Calu3 (cell line): ENCODE measurements around the gene RANBP17. TPM values are rescaled to one million over a fixed set of nuclear protein-coding genes. Genes with fewer than 3 reads are reported as not detected.
"Not testable (repeated sequence)": the region's sequence is repeated elsewhere in the genome, so short reads cannot be mapped to it uniquely, and the experiment has no call there.

Source experiments
- BruUV-seq: library from RNA; stranded (reverse); fragments of 400-500 nt; replicated peaks from 2 replicates; lab custom pipeline; 2021; lab: Mats Ljungman, UMichigan
- CTCF ChIA-PET: fragments of 300-600 bp; sonication (Branson Sonifier 250); formaldehyde crosslinking; loops from one replicate; lab custom pipeline; 2022; ENCODE audit warnings: antibody characterized with exemption; lab: Charles Lee
- DNase-seq: peaks from one replicate; pipeline ENCODE4 v3.0.0; 2022
- H3K27ac Mint-ChIP-seq: one replicate; pipeline ENCODE4 v1.8.0; 2022; ENCODE audit warnings: mixed read lengths; ENCODE audit not compliant: unreplicated experiment
- H3K27me3 Mint-ChIP-seq: one replicate; pipeline ENCODE4 v1.8.0; 2022; ENCODE audit warnings: mixed read lengths; ENCODE audit not compliant: unreplicated experiment
- H3K36me3 Mint-ChIP-seq: one replicate; pipeline ENCODE4 v1.8.0; 2022; ENCODE audit warnings: mild to moderate bottlenecking, moderate library complexity, mixed read lengths; ENCODE audit not compliant: insufficient read depth, unreplicated experiment
- H3K4me1 Mint-ChIP-seq: one replicate; pipeline ENCODE4 v1.8.0; 2022; ENCODE audit warnings: mild to moderate bottlenecking, low read depth, mixed read lengths; ENCODE audit not compliant: unreplicated experiment
- H3K4me3 Mint-ChIP-seq: one replicate; pipeline ENCODE4 v1.8.0; 2022; ENCODE audit warnings: mild to moderate bottlenecking, low read depth, moderate library complexity, mixed read lengths; ENCODE audit not compliant: unreplicated experiment
- H3K9me3 Mint-ChIP-seq: one replicate; pipeline ENCODE4 v1.8.0; 2022; ENCODE audit warnings: low read depth, mixed read lengths; ENCODE audit not compliant: unreplicated experiment
- CTCF ChIP-seq: fragments of 200-600 bp; IDR thresholded peaks from one replicate; pipeline ENCODE4 v1.8.0; 2022; ENCODE audit warnings: antibody characterized with exemption; ENCODE audit not compliant: unreplicated experiment
- intact Hi-C: fragments of 100-400 bp; cut with micrococcal nuclease; formaldehyde crosslinking; loops from one replicate; pipeline ENCODE4 v1.10.0; 2022; ENCODE audit not compliant: unreplicated experiment
- total RNA-seq: library from RNA; stranded (reverse); gene quantifications from 2 replicates; pipeline ENCODE4 v1.2.3, GENCODE V29; 2022

RANBP17 gene
- total RNA-seq, 1 experiment from 2014 or later, result 117 TPM

GRCh38 chr5:171295801-171296200 lies 434.0 kb downstream of the RANBP17 start:
- intact Hi-C loops, result no loop called here
- Mint-ChIP-seq H3K36me3 (no peaks in the 10 kb centered on the region), H3K27me3 (no peaks in the 10 kb centered on the region), H3K27ac (peak overlapping the region; percentile 57), H3K4me3 (no peak overlapping the region), H3K4me1 (peaks cover 15% of the 10 kb centered on the region), H3K9me3 (no peaks in the 10 kb centered on the region)
- peak; percentile 63 for DNase-seq
- BruUV-seq, result no TSS peak
- CTCF ChIA-PET, result interaction anchor here (1.1 to 1.2 kb wide), 2 partner anchors 14 to 46 kb away, joined by 3 read pairs; no protein-coding TSS in a partner anchor
- no peak for TF ChIP-seq CTCF

- H3K36me3 Mint-ChIP-seq, CTCF ChIA-PET, intact Hi-C loops, H3K27me3 Mint-ChIP-seq, H3K9me3 Mint-ChIP-seq, H3K27ac Mint-ChIP-seq, BruUV-seq, DNase-seq, H3K4me3 Mint-ChIP-seq: not testable (repeated sequence)
- H3K4me1 Mint-ChIP-seq, result peaks cover 15% of the 10 kb centered on the region
Measured at GRCh38 chr5:171297941-171298340, 436.1 kb downstream of the RANBP17 start.

GRCh38 chr5:171299228-171299627 lies 437.4 kb downstream of the RANBP17 start:
- Mint-ChIP-seq H3K4me3 (no peak overlapping the region), H3K27me3 (no peaks in the 10 kb centered on the region), H3K9me3 (no peaks in the 10 kb centered on the region), H3K4me1 (peaks cover 15% of the 10 kb centered on the region), H3K36me3 (no peaks in the 10 kb centered on the region), H3K27ac (no peak overlapping the region)
- DNase-seq, result no peak
- no TSS peak for BruUV-seq
- TF ChIP-seq CTCF, result no peak
- CTCF ChIA-PET, result interaction anchor here (1.7 kb wide), 1 partner anchor 10 kb away, joined by 4 read pairs; the partner anchor contains the start of gene TLX3
- intact Hi-C loops, result no loop called here

DNA sequence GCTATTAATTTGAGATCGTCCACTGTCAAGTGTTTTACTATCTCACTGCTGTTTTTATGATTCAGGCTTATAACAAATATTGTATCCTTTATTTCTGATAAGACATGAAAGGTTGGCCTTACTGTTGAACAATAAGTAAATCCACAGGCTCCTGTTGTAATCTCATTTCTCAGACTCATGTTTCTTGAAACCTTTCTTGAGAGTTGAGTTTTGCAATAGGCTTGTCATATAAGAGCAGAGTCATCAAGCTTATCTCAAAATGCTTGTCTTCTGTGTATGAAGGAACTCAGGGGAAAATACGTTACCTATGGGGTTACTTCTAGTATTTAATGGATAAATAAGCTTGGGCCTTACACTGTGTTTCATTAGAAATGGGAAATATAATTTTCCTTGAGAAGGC lies 438.0 kb downstream of the RANBP17 start:
- H3K36me3 Mint-ChIP-seq, result no peaks in the 10 kb centered on the region
- CTCF ChIA-PET, result interaction anchor here (0.7 to 1.7 kb wide), 3 partner anchors 8 to 217 kb away, joined by 3 to 4 read pairs (median 3); partner anchors contain the start of gene TLX3
- intact Hi-C loops, result no loop called here
- TF ChIP-seq CTCF, result no peak
- peaks cover 15% of the 10 kb centered on the region for H3K4me1 Mint-ChIP-seq
- no peaks in the 10 kb centered on the region for H3K9me3 Mint-ChIP-seq
- BruUV-seq, result no TSS peak
- no peaks in the 10 kb centered on the region for H3K27me3 Mint-ChIP-seq
- H3K4me3 Mint-ChIP-seq, result no peak overlapping the region
- H3K27ac Mint-ChIP-seq, result no peak overlapping the region
- no peak for DNase-seq

DNA sequence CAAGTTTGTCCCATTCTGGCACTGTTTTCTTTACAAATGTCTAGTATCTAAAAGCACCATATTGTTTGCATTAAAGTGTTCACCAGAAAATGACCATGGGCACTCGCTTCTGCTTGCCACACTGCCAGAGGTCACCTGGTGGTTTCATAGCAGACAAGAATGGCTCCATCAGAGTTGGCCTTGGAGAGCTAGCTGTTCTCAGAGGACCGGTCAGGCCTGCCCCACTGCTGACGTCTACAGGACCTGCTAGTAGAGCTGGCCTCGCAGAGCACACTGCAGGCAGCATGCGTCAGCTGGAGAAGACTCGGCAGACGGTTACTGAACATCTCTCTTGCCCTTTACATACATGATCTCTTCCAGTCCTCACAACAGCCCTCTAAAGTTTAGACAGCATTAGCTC lies 438.5 kb downstream of the RANBP17 start:
- DNase-seq, result no peak
- Mint-ChIP-seq H3K9me3 (no peaks in the 10 kb centered on the region), H3K4me1 (peaks cover 11% of the 10 kb centered on the region), H3K27me3 (no peaks in the 10 kb centered on the region), H3K4me3 (no peak overlapping the region), H3K36me3 (no peaks in the 10 kb centered on the region), H3K27ac (no peak overlapping the region)
- no peak for TF ChIP-seq CTCF
- BruUV-seq, result no TSS peak
- CTCF ChIA-PET, result interaction anchor here (0.7 to 1.7 kb wide), 3 partner anchors 8 to 217 kb away, joined by 3 to 4 read pairs (median 3); partner anchors contain the start of gene TLX3
- intact Hi-C loops, result no loop called here
